ENCODE data around the gene NAT14.

NAT14 gene

DNA sequence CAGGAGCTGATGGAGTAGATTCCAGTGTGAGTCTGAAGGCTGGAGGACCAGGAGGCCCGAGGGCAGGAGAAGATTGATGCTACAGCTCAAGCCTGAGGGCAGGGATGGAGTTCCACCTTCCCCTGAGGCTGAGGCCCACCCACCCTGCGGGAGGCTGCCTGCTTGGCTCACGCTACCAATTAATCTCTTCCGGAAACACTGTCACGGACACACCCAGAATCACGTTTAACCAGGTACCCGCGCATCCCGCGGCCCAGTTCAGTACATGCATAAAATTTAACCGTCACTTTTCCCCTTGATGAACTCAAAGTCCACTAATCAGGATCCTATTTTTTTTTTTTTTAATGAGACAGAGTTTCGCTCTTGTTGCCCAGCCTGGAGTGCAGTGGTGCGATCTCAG is 13.7 kb upstream of the NAT14 start:
- DNase-seq (ENCODE audit: low spot score), result no peak

GRCh38 chr19:55472463-55472862 is 12.5 kb upstream of the NAT14 start:
- DNase-seq (ENCODE audit: low spot score), result no peak

GRCh38 chr19:55473225-55474012 is 11.6 kb upstream of the NAT14 start:
- DNase-seq (ENCODE audit: low spot score), result no peak

- DNase-seq (ENCODE audit: low spot score), result no peak
Measured at GRCh38 chr19:55474269-55475265, 10.4 kb upstream of the NAT14 start.

- peak; percentile 92 for DNase-seq (ENCODE audit: low spot score)
Measured at GRCh38 chr19:55476100-55476775, 8.8 kb upstream of the NAT14 start, which contains the start of gene ZNF628. TSS of gene ZNF628 (plus strand) at chr19:55476617. CDS start at chr19:55479911, 3,294 bp downstream.

DNA sequence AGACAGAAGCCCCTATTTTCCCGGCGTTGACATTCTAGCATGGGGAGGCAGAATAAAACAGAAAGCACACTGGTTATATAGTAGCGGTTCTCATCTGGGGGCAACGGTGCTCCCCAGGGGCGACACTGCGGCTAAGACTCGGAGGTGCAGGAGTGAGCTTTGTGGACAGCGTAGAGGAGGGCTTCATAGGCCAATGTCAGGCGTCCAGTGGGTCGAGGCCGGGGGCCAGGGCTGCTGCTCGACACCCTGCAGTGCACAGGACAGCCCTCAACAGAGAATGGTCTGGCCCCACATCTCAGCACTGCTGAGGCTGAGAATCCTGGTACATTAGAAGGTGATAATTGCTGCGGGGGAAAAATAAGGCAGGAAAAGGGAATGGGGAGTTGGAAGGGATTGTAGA is 7.1 kb upstream of the NAT14 start:
- no peak for DNase-seq (ENCODE audit: low spot score)

DNA sequence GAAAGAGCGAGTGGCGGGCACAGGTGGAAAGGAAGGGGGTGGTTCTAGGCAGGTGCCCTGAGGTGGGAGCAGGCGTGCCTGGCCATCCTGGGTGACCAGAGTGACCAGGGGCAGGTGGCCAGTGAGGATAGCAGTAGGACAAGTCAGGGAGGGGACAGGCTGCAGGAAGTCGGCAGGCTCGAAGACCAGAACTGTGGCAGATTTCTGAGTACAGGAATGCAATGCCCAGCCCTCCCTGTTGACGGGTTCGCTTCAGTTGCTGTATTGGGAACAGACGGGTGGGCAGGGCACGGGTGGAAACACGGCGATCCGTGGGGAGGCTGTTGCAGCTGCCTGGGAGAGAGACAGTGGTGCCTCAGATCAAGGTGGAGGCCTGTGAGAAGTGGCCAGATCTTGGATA is 6.6 kb upstream of the NAT14 start:
- DNase-seq (ENCODE audit: low spot score), result no peak

- no peak for DNase-seq (ENCODE audit: low spot score)
Measured at GRCh38 chr19:55479045-55479444, 5.9 kb upstream of the NAT14 start.

GRCh38 chr19:55479451-55480230 is 5.3 kb upstream of the NAT14 start:
- DNase-seq (ENCODE audit: low spot score), result no peak

GRCh38 chr19:55481148-55481793 is 3.7 kb upstream of the NAT14 start:
- DNase-seq (ENCODE audit: low spot score), result no peak

- DNase-seq (ENCODE audit: low spot score), result no peak
Measured at GRCh38 chr19:55481794-55482155, 3.2 kb upstream of the NAT14 start.

DNA sequence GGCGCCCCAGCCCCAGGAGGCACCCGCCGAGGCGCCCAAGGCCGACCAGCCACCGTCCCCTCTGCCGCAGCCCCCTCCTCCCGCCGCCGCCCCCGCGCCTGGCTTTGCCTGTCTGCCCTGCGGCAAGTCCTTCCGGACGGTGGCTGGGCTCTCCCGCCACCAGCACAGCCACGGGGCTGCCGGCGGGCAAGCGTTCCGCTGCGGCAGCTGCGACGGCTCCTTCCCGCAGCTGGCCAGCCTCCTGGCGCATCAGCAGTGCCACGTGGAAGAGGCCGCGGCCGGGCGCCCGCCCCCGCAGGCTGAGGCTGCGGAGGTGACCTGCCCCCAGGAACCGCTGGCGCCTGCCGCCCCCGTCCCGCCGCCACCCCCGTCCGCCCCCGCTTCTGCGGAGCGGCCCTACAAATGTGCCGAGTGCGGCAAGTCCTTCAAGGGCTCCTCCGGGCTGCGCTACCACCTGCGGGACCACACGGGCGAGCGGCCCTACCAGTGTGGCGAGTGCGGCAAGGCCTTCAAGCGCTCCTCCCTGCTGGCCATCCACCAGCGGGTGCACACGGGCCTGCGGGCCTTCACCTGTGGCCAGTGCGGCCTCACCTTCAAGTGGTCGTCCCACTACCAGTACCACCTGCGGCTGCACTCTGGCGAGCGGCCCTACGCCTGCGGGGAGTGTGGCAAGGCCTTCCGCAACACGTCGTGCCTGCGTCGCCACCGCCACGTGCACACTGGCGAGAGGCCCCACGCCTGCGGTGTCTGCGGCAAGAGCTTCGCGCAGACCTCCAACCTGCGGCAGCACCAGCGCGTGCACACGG is 2.6 kb upstream of the NAT14 start:
- DNase-seq (ENCODE audit: low spot score), result no peak

GRCh38 chr19:55482967-55483705 is 1.9 kb upstream of the NAT14 start:
- DNase-seq (ENCODE audit: low spot score), result no peak

- DNase-seq (ENCODE audit: low spot score), result no peak
Measured at GRCh38 chr19:55483706-55484592, 1.0 kb upstream of the NAT14 start.

DNA sequence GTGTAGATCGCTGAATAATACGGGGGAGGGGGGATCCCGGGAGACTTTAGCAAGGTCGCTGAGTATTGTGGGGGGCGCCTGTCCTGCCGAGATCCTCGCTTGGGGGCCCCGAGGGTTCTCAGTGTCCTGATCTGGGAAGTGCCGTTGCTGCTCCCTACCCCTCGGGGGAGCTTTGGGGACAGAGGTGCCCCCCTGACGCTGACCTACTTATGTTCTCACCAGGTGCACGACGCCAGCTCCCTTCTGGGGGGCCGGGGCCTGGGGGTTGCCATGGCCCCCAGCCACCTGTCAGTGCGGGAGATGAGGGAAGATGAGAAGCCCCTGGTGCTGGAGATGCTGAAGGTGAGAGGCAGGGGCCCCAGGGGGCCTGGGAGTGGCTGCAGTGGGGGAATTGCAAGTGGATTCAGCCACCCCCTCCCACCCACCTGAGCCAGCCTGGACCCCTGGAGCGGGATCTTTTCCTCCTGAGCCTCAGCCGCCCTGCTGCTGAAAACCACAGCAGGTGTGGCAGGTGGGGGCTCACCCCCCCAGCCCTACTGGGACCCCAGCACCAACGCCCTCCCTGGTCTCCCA is 537 bp downstream of the NAT14 start:
- no peak for DNase-seq (ENCODE audit: low spot score)

GRCh38 chr19:55486043-55486970 is 1.3 kb downstream of the NAT14 start:
- no peak for DNase-seq (ENCODE audit: low spot score)

All from SK-N-DZ (cell line).